ENCODE measurements around the gene EED.
A peak's percentile ranks its signal among the peaks of the same experiment; 100 is the strongest.

The EED gene

DNA sequence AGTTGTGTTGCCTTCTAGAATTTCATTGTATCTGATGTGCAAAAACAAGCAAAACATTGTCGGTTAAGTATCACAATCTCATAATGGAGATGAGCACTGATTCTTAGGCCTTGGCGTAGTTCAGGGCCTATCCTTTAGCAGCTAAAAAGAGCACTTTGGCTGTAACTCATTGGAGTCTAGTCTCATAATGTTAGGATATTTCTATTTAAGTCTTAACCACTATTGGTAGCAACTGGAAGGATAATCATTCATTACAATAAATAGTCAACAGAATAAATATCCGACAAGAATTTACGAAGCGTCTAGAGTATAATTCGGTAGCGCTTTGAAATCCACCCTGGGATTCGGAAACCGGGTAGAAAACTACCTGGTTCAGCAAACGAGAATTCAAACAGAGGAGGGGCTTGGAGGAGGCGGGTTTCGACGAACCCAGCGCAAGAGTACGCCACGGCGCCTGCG lies 461 bp upstream of the EED start:
- peak; percentile 88 for ATAC-seq
- TF ChIP-seq TOX (CRISPR knock-in tag; IDR thresholded peaks at IDR 0.05; ENCODE audit: borderline replicate concordance) (no peak), ARNTL (CRISPR knock-in tag; IDR thresholded peaks at IDR 0.05; ENCODE audit: borderline replicate concordance, low read depth) (no peak), ZNF565 (CRISPR knock-in tag; conservative IDR thresholded peaks at IDR 0.05; ENCODE audit: low read depth) (no peak), TCF4 (CRISPR knock-in tag; IDR thresholded peaks at IDR 0.05; ENCODE audit: borderline replicate concordance) (no peak), PPARA (CRISPR knock-in tag; IDR thresholded peaks at IDR 0.05; ENCODE audit: borderline replicate concordance) (no peak)
- TF ChIP-seq, protein P1, sequence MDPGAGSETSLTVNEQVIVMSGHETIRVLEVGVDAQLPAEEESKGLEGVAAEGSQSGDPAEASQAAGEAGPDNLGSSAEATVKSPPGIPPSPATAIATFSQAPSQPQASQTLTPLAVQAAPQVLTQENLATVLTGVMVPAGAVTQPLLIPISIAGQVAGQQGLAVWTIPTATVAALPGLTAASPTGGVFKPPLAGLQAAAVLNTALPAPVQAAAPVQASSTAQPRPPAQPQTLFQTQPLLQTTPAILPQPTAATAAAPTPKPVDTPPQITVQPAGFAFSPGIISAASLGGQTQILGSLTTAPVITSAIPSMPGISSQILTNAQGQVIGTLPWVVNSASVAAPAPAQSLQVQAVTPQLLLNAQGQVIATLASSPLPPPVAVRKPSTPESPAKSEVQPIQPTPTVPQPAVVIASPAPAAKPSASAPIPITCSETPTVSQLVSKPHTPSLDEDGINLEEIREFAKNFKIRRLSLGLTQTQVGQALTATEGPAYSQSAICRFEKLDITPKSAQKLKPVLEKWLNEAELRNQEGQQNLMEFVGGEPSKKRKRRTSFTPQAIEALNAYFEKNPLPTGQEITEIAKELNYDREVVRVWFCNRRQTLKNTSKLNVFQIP (CRISPR knock-in tag; IDR thresholded peaks at IDR 0.05; ENCODE audit: borderline replicate concordance, low read depth): no peak
- TF ChIP-seq, protein P2, sequence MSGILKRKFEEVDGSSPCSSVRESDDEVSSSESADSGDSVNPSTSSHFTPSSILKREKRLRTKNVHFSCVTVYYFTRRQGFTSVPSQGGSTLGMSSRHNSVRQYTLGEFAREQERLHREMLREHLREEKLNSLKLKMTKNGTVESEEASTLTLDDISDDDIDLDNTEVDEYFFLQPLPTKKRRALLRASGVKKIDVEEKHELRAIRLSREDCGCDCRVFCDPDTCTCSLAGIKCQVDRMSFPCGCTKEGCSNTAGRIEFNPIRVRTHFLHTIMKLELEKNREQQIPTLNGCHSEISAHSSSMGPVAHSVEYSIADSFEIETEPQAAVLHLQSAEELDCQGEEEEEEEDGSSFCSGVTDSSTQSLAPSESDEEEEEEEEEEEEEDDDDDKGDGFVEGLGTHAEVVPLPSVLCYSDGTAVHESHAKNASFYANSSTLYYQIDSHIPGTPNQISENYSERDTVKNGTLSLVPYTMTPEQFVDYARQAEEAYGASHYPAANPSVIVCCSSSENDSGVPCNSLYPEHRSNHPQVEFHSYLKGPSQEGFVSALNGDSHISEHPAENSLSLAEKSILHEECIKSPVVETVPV (CRISPR knock-in tag; IDR thresholded peaks at IDR 0.05): no peak

DNA sequence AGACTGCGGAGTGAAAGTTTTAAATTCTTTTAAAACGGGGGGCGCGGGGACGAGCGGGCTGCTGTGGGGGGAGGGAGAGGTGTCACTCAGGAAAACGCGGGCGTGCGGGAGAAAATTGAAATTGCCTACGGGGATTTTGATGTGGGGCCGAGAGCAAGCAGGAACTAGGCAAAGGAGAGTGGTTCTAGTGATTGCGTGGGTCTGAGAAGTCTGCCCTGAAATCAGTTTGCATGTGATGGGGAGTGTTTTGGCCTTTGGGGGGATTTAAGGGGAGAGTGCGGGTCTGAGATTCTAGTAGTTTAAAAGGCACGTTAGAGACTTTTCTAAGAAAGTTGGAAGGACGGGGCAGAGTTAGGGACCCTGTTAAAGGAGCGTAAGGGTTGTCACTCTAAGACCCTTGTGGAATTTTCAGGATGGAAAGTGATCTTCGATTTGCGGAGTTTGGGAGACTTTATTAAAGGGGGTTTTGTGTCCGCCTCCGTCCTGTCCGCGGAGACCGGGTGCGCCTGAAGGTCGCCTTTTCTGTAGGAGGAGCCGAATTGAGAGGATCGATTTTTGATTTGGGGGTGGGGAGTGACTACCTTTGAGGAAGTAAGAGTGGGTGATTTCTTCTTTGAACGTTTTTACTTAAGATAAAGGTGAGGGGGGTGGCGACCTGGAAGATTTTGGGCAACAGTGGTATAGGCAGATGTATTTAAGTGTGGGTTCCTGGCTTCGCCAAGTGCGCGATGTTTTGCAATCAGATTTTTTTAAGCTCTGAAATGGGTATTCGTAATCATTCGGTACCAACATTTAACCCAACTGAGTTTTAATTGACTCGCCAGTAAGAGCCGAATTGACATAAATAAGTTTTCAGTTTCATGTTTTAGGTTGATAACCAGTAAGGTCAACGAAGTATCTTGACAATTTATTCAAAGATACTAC lies 1.1 kb downstream of the EED start:
- ATAC-seq: peak; percentile 15
- TF ChIP-seq ESRRG (CRISPR knock-in tag; IDR thresholded peaks at IDR 0.05) (no peak), TCF4 (CRISPR knock-in tag; IDR thresholded peaks at IDR 0.05; ENCODE audit: borderline replicate concordance) (no peak), PPARA (CRISPR knock-in tag; IDR thresholded peaks at IDR 0.05; ENCODE audit: borderline replicate concordance) (no peak), ARNTL (CRISPR knock-in tag; IDR thresholded peaks at IDR 0.05; ENCODE audit: borderline replicate concordance, low read depth) (no peak), BACH2 (CRISPR knock-in tag; IDR thresholded peaks at IDR 0.05; ENCODE audit: borderline replicate concordance) (no peak), ZNF565 (CRISPR knock-in tag; conservative IDR thresholded peaks at IDR 0.05; ENCODE audit: low read depth) (no peak), GLIS3 (CRISPR knock-in tag; IDR thresholded peaks at IDR 0.05) (no peak), ZFP30 (CRISPR knock-in tag; IDR thresholded peaks at IDR 0.05) (no peak)

GRCh38 chr11:86246293-86246675 lies 1.7 kb downstream of the EED start:
- no peak for ATAC-seq
- TF ChIP-seq TCF4 (CRISPR knock-in tag; IDR thresholded peaks at IDR 0.05; ENCODE audit: borderline replicate concordance) (no peak), CREB5 (CRISPR knock-in tag; IDR thresholded peaks at IDR 0.05; ENCODE audit: low read depth) (no peak), PPARA (CRISPR knock-in tag; IDR thresholded peaks at IDR 0.05; ENCODE audit: borderline replicate concordance) (no peak), ZNF8 (CRISPR knock-in tag; IDR thresholded peaks at IDR 0.05) (no peak), CSDC2 (CRISPR knock-in tag; IDR thresholded peaks at IDR 0.05) (no peak), BACH2 (CRISPR knock-in tag; IDR thresholded peaks at IDR 0.05; ENCODE audit: borderline replicate concordance) (no peak), ZFP30 (CRISPR knock-in tag; IDR thresholded peaks at IDR 0.05) (no peak)
- TF ChIP-seq, protein P3, sequence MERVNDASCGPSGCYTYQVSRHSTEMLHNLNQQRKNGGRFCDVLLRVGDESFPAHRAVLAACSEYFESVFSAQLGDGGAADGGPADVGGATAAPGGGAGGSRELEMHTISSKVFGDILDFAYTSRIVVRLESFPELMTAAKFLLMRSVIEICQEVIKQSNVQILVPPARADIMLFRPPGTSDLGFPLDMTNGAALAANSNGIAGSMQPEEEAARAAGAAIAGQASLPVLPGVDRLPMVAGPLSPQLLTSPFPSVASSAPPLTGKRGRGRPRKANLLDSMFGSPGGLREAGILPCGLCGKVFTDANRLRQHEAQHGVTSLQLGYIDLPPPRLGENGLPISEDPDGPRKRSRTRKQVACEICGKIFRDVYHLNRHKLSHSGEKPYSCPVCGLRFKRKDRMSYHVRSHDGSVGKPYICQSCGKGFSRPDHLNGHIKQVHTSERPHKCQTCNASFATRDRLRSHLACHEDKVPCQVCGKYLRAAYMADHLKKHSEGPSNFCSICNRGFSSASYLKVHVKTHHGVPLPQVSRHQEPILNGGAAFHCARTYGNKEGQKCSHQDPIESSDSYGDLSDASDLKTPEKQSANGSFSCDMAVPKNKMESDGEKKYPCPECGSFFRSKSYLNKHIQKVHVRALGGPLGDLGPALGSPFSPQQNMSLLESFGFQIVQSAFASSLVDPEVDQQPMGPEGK (CRISPR knock-in tag; IDR thresholded peaks at IDR 0.05; ENCODE audit: borderline replicate concordance): no peak
- TF ChIP-seq, protein P1 (CRISPR knock-in tag; IDR thresholded peaks at IDR 0.05; ENCODE audit: borderline replicate concordance, low read depth): no peak
- TF ChIP-seq, protein P2 (CRISPR knock-in tag; IDR thresholded peaks at IDR 0.05): no peak
